Thyroid gland (tissue), 4 donors: ENCODE data around the gene SEMA3D. TPM values are rescaled to one million over a fixed set of nuclear protein-coding genes. Genes with fewer than 3 reads are reported as not detected.

ENCODE experiments used
- DNase-seq, 2 donors: peaks; one replicate each; pipeline ENCODE4 v3.0.0-alpha.2; 2019
- H3K27ac ChIP-seq, 3 donors: fragments of 200-600 bp; sonication (generic); 1 replicate in 2 of 3; 2 replicates in 1 of 3; pipeline ENCODE4 v1.5.1; 2016 to 2019; ENCODE audit warnings: mild to moderate bottlenecking in 1 of 3, moderate library complexity in 1 of 3
- H3K27me3 ChIP-seq: fragments of 200-600 bp; sonication (generic); one replicate; pipeline ENCODE4 v1.5.1; 2019
- H3K36me3 ChIP-seq, 2 donors: fragments of 200-600 bp; sonication (generic); one replicate each; pipeline ENCODE4 v1.5.1; 2016 to 2019
- H3K4me1 ChIP-seq, 2 donors: fragments of 200-600 bp; sonication (generic); one replicate each; pipeline ENCODE4 v1.5.1; 2017 to 2019
- H3K4me3 ChIP-seq, 3 donors: fragments of 200-600 bp; sonication (generic); replicated peaks in 1 of 3; 1 replicate in 2 of 3; 2 replicates in 1 of 3; pipeline ENCODE4 v1.5.1; 2016; ENCODE audit warnings: mild to moderate bottlenecking in 1 of 3
- H3K9me3 ChIP-seq: fragments of 200-600 bp; sonication (generic); one replicate; pipeline ENCODE4 v1.5.1; 2017
- POLR2A ChIP-seq, 2 donors: fragments of 450-650 bp; IDR thresholded peaks; one replicate each; pipeline ENCODE4 v1.6.1; 2017; ENCODE audit warnings: antibody characterized with exemption in 2 of 2, mild to moderate bottlenecking in 2 of 2, moderate library complexity in 1 of 2
- WGBS, 2 donors: methylation state at CpG; one replicate each; pipeline ENCODE4 v1.1.5; 2017; 5-methylcytosine and 5-hydroxymethylcytosine counted together
- intact Hi-C: fragments of 100-400 bp; cut with DNase I; formaldehyde crosslinking; loops from one replicate; pipeline ENCODE4 v1.15.1; 2023
- total RNA-seq, 4 donors: library from RNA; depleted of rRNA; stranded (reverse); fragments of >200 nt; gene quantifications; one replicate each; pipeline ENCODE4 v1.2.3, GENCODE V29; 2016
- TF ChIP-seq, protein P1 (sequence below), 6 experiments: fragments of 200-600 bp in 3 of 6; fragments of 450-650 bp in 3 of 6; sonication (generic) in 3 of 6; IDR thresholded peaks; one replicate each; pipeline ENCODE4 v1.5.1; 2016 to 2019; ENCODE audit warnings: antibody characterized with exemption in 6 of 6, mild to moderate bottlenecking in 2 of 6, inconsistent platforms in 1 of 6, moderate library complexity in 1 of 6

The SEMA3D gene
- total RNA-seq, 4 donors from 2014 or later: 65.8 to 131 (median 91.8) TPM

DNA sequence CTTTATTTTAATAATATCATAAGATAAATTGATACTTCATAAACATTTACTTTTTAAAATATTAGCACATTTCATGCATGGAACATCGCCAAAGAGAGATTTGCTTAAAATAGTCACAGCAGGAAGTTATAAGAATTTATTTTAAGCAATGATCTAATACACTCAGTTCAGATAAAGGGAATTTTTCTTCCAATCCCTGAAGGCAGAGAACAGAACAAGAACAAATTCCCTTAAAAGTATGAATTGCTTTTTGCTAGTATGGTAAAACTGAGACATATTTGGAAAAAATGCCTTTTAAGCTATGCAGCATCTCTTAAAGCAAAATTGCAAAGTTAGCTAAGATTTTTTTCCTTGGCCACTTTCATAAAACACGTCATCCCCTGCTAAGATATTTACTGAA, 91.0 kb downstream of the SEMA3D start:
- intact Hi-C loops: no loop called here
- DNase-seq: no peak
- Histone ChIP-seq H3K36me3 (no peaks in the 10 kb centered on the region), H3K9me3 (no peaks in the 10 kb centered on the region), H3K4me3 (no peak overlapping the region), H3K27me3 (no peaks in the 10 kb centered on the region), H3K4me1 (peaks cover 12 to 13% of the 10 kb centered on the region in 2 donors), H3K27ac (no peak overlapping the region)
- no peak for TF ChIP-seq POLR2A (IDR thresholded peaks at IDR 0.05)
- TF ChIP-seq, protein P1, sequence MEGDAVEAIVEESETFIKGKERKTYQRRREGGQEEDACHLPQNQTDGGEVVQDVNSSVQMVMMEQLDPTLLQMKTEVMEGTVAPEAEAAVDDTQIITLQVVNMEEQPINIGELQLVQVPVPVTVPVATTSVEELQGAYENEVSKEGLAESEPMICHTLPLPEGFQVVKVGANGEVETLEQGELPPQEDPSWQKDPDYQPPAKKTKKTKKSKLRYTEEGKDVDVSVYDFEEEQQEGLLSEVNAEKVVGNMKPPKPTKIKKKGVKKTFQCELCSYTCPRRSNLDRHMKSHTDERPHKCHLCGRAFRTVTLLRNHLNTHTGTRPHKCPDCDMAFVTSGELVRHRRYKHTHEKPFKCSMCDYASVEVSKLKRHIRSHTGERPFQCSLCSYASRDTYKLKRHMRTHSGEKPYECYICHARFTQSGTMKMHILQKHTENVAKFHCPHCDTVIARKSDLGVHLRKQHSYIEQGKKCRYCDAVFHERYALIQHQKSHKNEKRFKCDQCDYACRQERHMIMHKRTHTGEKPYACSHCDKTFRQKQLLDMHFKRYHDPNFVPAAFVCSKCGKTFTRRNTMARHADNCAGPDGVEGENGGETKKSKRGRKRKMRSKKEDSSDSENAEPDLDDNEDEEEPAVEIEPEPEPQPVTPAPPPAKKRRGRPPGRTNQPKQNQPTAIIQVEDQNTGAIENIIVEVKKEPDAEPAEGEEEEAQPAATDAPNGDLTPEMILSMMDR (IDR thresholded peaks at IDR 0.05): no peak
- WGBS, 2 donors: 66 to 73% methylated on average over 2 of the region's 2 CpGs

DNA sequence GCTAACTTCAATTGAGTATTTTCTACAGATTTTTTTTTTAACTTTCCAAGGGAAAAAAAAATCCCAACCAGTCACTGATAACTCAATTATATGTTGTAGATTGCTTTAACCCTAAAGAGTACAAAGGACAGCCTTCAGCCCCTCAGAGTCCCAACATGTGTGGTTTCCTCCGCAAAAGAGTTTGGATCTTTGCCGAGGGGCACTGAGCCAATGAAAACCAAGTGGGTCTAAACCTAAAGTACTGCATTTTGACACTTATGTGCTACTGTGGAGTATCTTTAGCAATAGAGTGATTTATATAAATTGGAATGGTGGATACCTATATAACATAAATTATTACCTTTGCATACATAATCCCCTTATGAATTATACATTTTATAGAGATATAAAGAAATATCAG, 91.5 kb downstream of the SEMA3D start:
- Histone ChIP-seq H3K27me3 (no peaks in the 10 kb centered on the region), H3K4me3 (no peak overlapping the region), H3K36me3 (no peaks in the 10 kb centered on the region), H3K27ac (peak overlapping the region in 1 of 3 donors; percentile 21), H3K9me3 (no peaks in the 10 kb centered on the region), H3K4me1 (peaks cover 12 to 13% of the 10 kb centered on the region in 2 donors)
- intact Hi-C loops: no loop called here
- peak; percentile 44 to 49 for DNase-seq
- 20 to 40% methylated on average over 2 of the region's 2 CpGs for WGBS, 2 donors
- TF ChIP-seq POLR2A (IDR thresholded peaks at IDR 0.05): no peak
- TF ChIP-seq, protein P1 (IDR thresholded peaks at IDR 0.05): no peak

DNA sequence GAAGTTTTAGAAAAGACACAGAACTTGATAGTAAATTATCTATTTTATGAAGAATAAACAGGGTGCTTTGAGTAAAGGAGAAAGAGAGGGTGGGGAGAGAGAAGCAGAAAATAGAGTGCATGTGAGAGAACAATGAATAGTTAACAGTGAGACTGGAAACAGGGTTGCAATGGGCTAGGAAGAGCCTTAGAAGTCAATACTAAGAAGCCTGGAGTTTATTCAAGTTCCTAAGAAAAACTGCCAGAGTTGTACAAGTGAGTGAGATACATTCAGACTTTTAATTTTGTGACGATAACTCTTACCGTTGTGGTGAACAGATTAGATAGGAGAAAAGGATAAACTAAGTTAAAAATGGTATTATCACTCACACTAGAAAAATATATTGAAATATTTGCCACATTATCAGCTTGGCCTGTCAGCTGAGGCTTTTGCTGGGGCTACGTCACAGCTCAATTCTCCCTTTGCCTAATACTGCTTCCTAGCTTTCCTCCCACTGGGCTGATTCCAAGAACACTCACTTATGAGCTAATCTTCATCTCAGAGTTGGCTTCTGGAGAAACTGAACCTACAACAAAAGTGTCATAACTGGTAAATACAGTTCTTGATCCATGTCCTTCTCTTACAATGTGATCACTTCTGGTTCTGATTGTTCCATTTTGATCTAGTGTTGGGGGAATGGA, 92.7 kb downstream of the SEMA3D start:
- H3K4me1 ChIP-seq: peaks cover 12 to 13% of the 10 kb centered on the region in 2 donors
- no peaks in the 10 kb centered on the region for H3K9me3 ChIP-seq
- no peak overlapping the region for H3K4me3 ChIP-seq
- H3K36me3 ChIP-seq: no peaks in the 10 kb centered on the region
- peak; percentile 32 to 37 for DNase-seq
- WGBS, 2 donors: 57 to 58% methylated on average over 3 of the region's 3 CpGs
- intact Hi-C loops: no loop called here
- no peaks in the 10 kb centered on the region for H3K27me3 ChIP-seq
- no peak for TF ChIP-seq POLR2A (IDR thresholded peaks at IDR 0.05)
- TF ChIP-seq, protein P1 (IDR thresholded peaks at IDR 0.05): no peak
- peak overlapping the region in 1 of 3 donors; percentile 21 for H3K27ac ChIP-seq

DNA sequence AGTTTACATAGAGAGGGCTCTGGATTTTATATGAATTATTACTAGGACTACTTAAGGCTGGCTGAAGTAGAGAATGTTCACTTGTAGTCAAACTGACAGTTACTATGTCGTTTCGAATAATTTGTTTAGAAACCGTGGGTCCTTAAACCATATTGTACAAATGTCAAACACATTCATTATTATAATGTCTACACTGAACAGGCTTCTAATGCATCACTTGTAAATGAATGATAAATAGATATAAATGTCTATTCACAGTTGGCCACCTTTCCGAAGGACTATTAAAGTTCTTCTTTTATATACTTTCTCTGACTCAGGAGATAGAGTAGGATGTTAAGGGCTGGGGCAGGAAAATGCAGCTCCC, 95.3 kb downstream of the SEMA3D start:
- 90 to 93% methylated on average over 4 of the region's 4 CpGs for WGBS, 2 donors
- Histone ChIP-seq H3K4me1 (peaks cover 12 to 13% of the 10 kb centered on the region in 2 donors), H3K4me3 (no peak overlapping the region), H3K9me3 (no peaks in the 10 kb centered on the region), H3K27ac (no peak overlapping the region), H3K36me3 (no peaks in the 10 kb centered on the region), H3K27me3 (no peaks in the 10 kb centered on the region)
- intact Hi-C loops: no loop called here
- TF ChIP-seq, protein P1 (IDR thresholded peaks at IDR 0.05): no peak
- no peak for TF ChIP-seq POLR2A (IDR thresholded peaks at IDR 0.05)
- DNase-seq: no peak

DNA sequence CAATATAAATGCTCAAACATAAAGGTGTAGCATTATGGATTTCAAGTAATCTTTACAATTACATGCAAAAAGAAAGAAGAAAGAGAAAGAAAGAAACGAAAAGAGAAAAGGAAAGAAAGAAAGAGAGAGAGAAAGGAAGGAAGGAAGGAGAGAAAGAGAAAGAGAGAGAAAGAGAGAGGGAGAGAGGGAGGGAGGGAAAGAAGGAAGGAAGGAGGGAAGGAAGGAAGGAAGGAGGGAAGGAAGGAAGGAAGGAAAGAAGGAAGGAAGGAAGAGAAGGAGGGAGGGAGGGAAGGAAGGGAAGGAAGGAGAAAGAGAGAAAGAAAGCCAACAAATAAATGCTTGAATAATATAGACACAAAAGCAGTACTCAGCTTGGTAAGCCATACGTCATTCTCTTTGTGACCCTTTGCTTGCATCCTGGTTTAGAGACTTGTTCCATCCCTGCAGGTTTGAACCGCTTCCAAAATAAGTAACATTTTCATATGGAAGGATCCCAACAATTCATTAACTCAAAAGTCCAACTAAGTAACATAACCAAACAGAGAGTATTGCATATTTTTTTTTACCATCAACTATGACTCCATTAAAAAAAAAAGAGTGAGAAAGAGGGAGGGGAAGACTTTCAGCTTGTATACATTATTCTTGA, 95.8 kb downstream of the SEMA3D start:
- Histone ChIP-seq H3K4me1 (peaks cover 12 to 13% of the 10 kb centered on the region in 2 donors), H3K4me3 (no peak overlapping the region), H3K36me3 (no peaks in the 10 kb centered on the region), H3K9me3 (no peaks in the 10 kb centered on the region), H3K27ac (no peak overlapping the region), H3K27me3 (no peaks in the 10 kb centered on the region)
- TF ChIP-seq, protein P1 (IDR thresholded peaks at IDR 0.05): no peak
- no peak for TF ChIP-seq POLR2A (IDR thresholded peaks at IDR 0.05)
- no peak for DNase-seq
- 87% methylated on average over 3 of the region's 3 CpGs for WGBS, 2 donors
- intact Hi-C loops: no loop called here
